Heart right ventricle (tissue), 16 donors: Measurements from ENCODE around the gene HMCN1. TPM values are rescaled to one million over a fixed set of nuclear protein-coding genes. Genes with fewer than 3 reads are reported as not detected.
"Not testable (repeated sequence)": the region's sequence is repeated elsewhere in the genome, so short reads cannot be mapped to it uniquely, and the experiment has no call there.

Experiments used
- ATAC-seq, 8 donors: fragments of 200-7000 bp; cut with Tn5 transposase; one replicate each; pipeline ENCODE4 v1.9.1; 2020; ENCODE audit warnings: mild to moderate bottlenecking in 8 of 8, moderate library complexity in 8 of 8, moderate number of reproducible peaks in 1 of 8
- DNase-seq, 2 donors: peaks; one replicate each; pipeline ENCODE4 v3.0.0-alpha.2; 2020
- H3K27ac ChIP-seq, 10 donors: fragments of 200-600 bp; sonication (generic) in 2 of 10; one replicate each; pipeline versions ENCODE4 v1.5.0 to v1.8.0; 2020 to 2022; ENCODE audit warnings: mild to moderate bottlenecking in 3 of 10
- H3K27me3 ChIP-seq, 7 donors: fragments of 200-600 bp; one replicate each; pipeline ENCODE4 v1.8.0; 2021 to 2022; ENCODE audit warnings: mild to moderate bottlenecking in 2 of 7
- H3K36me3 ChIP-seq, 9 donors: fragments of 200-600 bp; sonication (generic) in 1 of 9; one replicate each; pipeline versions ENCODE4 v1.5.0 to v1.8.0; 2020 to 2022; ENCODE audit warnings: mild to moderate bottlenecking in 2 of 9
- H3K4me1 ChIP-seq, 9 donors: fragments of 200-600 bp; sonication (generic) in 1 of 9; one replicate each; pipeline versions ENCODE4 v1.5.0 to v1.8.0; 2020 to 2022; ENCODE audit warnings: mild to moderate bottlenecking in 4 of 9
- H3K4me3 ChIP-seq, 10 donors: fragments of 200-600 bp; sonication (generic) in 2 of 10; one replicate each; pipeline versions ENCODE4 v1.5.0 to v1.8.0; 2020 to 2022; ENCODE audit warnings: mild to moderate bottlenecking in 7 of 10, moderate library complexity in 2 of 10
- H3K9me3 ChIP-seq, 11 donors: fragments of 200-600 bp in 10 of 11; sonication (generic) in 2 of 11; one replicate each; pipeline versions ENCODE4 v1.5.0 to v1.8.0; 2013 to 2022; ENCODE audit warnings: mild to moderate bottlenecking in 2 of 11, control low read depth in 1 of 11, moderate library complexity in 1 of 11
- WGBS, 2 donors: extraction: QIAGEN DNeasy Blood & Tissue Kit; methylation state at CpG; one replicate each; pipeline ENCODE4 v1.1.7; 2013; ENCODE audit warnings: inconsistent platforms in 1 of 2; 5-methylcytosine and 5-hydroxymethylcytosine counted together
- intact Hi-C, 10 donors: fragments of 100-400 bp; cut with DNase I; formaldehyde crosslinking; loops; one replicate each; pipeline versions ENCODE4 v1.11.1 to v1.14.2; 2022
- polyA plus RNA-seq, 2 donors: library from polyadenylated mRNA; stranded (reverse); fragments of 200-250 nt; gene quantifications; one replicate each; pipeline ENCODE4 v1.2.3, GENCODE V29; 2013
- total RNA-seq, 10 donors: library from RNA; stranded (reverse); fragmentation: NEBNext Ultra II Directional in 3 of 10; extraction: Animal tissue kit (Norgen Biotek cat#: 25700) in 3 of 10; gene quantifications; one replicate each; pipeline versions ENCODE4 v1.2.1 to v1.2.4, GENCODE V29; 2021 to 2023
- TF ChIP-seq, protein P1 (sequence below), 9 donors: fragments of 200-600 bp; sonication (generic) in 2 of 9; IDR thresholded peaks; one replicate each; pipeline versions ENCODE4 v1.5.0 to v1.8.0; 2021 to 2022; ENCODE audit warnings: antibody characterized with exemption in 9 of 9, mild to moderate bottlenecking in 5 of 9, moderate library complexity in 1 of 9
- donor health status: Arrhythmogenic right ventricular cardiomyopathy.
- donor health status: ischemic (EF 13 %, LVEDD 7.1; RV severe dilation, severe dysfunction).
- donor health status: healthy with polysubstance abuse.
- donor health status: DM: no; HTN: yes; CAD: no.
- donor health status: DM: no; HTN: no; CAD: no.
- donor health status: ischemic (EF 25% LVEDD 6.9; RV normal size, moderate dysfunction).
- donor health status: ischemic (EF 25% LVEDD 5.7; RV mildly dilated, moderate dysfunction).
- donor health status: healthy.
- donor health status: DM: yes; HTN: yes; CAD: no.
- donor health status: Ischemic cardiomyopathy.
- donor health status: ischemic (EF 35%, LVEDD 5.7; RV mildly dilated, moderate dysfunction).
- donor health status: nonischemic (EF 11% LVEDD 7.7; RV severe dilation, severe dysfunction).
- donor health status: DM: yes; HTN: yes; CAD: no.
- donor health status: PGD.
- donor health status: ischemic (EF 29% LVEDD 5.4; RV normal size, mild dysfunction).
- donor health status: nonischemic (EF 23%, LVEDD 6.1; RV moderate dilation, normal function).

HMCN1 gene
- total and polyA plus RNA-seq, 12 donors: 3.4 to 12.4 (median 6.2) TPM

DNA sequence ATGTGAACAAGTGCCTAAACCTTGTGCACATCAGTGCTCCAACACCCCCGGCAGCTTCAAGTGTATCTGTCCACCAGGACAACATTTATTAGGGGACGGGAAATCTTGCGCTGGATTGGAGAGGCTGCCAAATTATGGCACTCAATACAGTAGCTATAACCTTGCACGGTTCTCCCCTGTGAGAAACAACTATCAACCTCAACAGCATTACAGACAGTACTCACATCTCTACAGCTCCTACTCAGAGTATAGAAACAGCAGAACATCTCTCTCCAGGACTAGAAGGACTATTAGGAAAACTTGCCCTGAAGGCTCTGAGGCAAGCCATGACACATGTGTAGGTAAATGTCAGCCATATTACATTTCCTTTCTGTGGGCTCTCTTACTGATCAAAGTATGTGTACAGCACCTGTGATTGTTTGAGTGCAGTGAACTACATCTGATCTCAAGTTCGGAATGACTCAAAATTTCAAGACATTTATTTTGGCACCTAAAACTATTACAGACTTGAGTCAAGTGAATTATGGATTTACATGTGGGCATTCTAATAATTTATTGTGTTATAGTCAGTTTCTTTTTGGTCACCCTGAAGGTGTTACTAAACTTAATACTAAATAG lies 444.3 kb downstream of the HMCN1 start:
- H3K27me3 ChIP-seq: no peaks in the 10 kb centered on the region
- H3K4me1 ChIP-seq: peaks cover 0 to 2% (median 0%) of the 10 kb centered on the region in 9 donors
- intact Hi-C loops: no loop called here
- DNase-seq: no peak
- peaks cover 0 to 44% (median 0%) of the 10 kb centered on the region in 9 donors for H3K36me3 ChIP-seq
- H3K4me3 ChIP-seq: no peak overlapping the region
- 91 to 93% methylated on average over 5 of the region's 5 CpGs for WGBS, 2 donors
- TF ChIP-seq, protein P1, sequence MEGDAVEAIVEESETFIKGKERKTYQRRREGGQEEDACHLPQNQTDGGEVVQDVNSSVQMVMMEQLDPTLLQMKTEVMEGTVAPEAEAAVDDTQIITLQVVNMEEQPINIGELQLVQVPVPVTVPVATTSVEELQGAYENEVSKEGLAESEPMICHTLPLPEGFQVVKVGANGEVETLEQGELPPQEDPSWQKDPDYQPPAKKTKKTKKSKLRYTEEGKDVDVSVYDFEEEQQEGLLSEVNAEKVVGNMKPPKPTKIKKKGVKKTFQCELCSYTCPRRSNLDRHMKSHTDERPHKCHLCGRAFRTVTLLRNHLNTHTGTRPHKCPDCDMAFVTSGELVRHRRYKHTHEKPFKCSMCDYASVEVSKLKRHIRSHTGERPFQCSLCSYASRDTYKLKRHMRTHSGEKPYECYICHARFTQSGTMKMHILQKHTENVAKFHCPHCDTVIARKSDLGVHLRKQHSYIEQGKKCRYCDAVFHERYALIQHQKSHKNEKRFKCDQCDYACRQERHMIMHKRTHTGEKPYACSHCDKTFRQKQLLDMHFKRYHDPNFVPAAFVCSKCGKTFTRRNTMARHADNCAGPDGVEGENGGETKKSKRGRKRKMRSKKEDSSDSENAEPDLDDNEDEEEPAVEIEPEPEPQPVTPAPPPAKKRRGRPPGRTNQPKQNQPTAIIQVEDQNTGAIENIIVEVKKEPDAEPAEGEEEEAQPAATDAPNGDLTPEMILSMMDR (IDR thresholded peaks at IDR 0.05): no peak
- H3K27ac ChIP-seq: no peak overlapping the region
- no peak for ATAC-seq
- no peaks in the 10 kb centered on the region for H3K9me3 ChIP-seq

DNA sequence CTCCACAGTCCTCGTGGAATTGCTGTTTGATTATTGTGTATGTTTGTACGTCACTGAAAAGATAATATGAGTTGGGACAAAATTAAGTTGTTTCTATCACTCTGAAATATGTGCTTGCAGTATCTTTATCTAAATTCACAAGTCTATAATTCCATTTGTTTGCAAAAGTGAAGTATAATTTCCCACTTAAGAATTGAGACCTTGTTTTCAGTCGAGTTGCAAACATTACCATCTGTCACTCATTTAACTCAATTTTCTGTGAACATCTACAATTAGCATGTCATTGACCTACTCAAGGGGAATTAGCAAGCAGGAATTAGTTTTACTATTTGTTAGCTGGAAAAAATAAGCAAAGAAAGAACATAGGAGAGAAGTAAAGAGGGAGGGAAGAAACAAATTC lies 445.0 kb downstream of the HMCN1 start:
- intact Hi-C loops: no loop called here

DNA sequence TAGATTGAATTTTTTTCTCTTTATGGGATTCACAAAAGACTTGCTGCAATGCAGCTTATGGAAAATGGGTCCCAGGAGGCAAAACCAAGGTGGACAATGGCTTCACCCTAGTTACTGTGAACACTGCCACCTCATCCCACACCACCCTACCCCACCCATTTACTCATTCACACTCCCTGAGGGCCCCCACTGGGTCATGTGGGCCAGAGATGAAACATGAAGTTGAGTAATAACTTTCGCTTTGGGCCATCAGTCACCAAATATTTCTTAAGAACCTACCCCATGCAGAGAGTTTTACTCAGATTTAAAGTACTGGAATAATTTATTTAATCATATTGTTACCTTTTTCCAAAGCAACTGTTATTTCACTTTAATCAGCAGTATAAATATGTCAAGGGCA lies 449.0 kb downstream of the HMCN1 start:
- DNase-seq: no peak
- TF ChIP-seq, protein P1 (IDR thresholded peaks at IDR 0.05): no peak
- intact Hi-C loops: no loop called here
- Histone ChIP-seq H3K36me3 (peaks cover 0 to 35% (median 0%) of the 10 kb centered on the region in 9 donors), H3K4me3 (no peak overlapping the region), H3K27me3 (no peaks in the 10 kb centered on the region), H3K27ac (no peak overlapping the region), H3K9me3 (no peaks in the 10 kb centered on the region), H3K4me1 (peaks cover 0 to 11% (median 0%) of the 10 kb centered on the region in 9 donors)
- ATAC-seq: peak in 1 of 8 donors; percentile 91
- WGBS, 2 donors: 89 to 90% methylated on average over 1 of the region's 1 CpG

More for the DNA sequence above, 445.0 kb downstream of the HMCN1 start:
- TF ChIP-seq, protein P1 (IDR thresholded peaks at IDR 0.05): no peak
- no peak overlapping the region for H3K4me3 ChIP-seq
- no peaks in the 10 kb centered on the region for H3K27me3 ChIP-seq
- no peaks in the 10 kb centered on the region for H3K9me3 ChIP-seq
- DNase-seq (no peak), ATAC-seq (no peak)
- no peak overlapping the region for H3K27ac ChIP-seq
- peaks cover 0 to 40% (median 0%) of the 10 kb centered on the region in 9 donors for H3K36me3 ChIP-seq
- peaks cover 0 to 9% (median 0%) of the 10 kb centered on the region in 9 donors for H3K4me1 ChIP-seq
- 74% methylated on average over 3 of the region's 3 CpGs for WGBS, 2 donors

DNA sequence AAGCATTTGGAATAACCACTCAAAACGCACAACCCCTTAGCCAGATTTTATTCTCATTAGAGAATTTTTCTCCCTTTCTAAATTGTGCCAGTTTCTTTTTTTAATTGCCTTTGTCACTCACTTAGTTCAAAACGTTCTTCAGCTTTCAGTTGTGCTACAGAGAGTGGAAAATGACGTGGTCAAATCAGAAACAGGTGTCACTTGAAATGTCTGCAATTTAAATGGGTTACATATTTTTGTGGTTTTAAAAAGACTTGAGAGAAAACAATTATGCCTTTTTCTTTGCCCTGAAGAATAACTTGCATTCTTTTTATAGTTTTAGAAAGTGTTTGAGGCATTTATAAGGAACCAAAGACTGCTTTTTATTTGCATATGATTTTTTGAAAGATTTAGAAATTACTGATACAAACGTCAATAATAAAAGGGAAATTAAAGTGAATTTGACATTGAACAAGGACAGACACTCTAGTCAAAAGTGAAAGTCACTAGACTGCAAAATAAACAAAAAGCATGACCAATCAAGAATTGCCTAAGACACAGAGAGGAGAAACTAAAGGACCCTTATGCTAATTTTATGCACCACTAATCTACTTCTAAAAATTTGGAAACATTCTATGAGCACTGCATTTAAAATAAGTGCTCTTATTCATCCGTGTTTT lies 449.9 kb downstream of the HMCN1 start:
- no peaks in the 10 kb centered on the region for H3K27me3 ChIP-seq
- H3K27ac ChIP-seq: peak overlapping the region in 2 of 10 donors; percentile 10 to 29
- intact Hi-C loops: no loop called here
- DNase-seq (no peak), ATAC-seq (no peak)
- WGBS, 2 donors: 60% methylated on average over 5 of the region's 5 CpGs
- TF ChIP-seq, protein P1 (IDR thresholded peaks at IDR 0.05): no peak
- peaks cover 0 to 40% (median 0%) of the 10 kb centered on the region in 9 donors for H3K36me3 ChIP-seq
- no peaks in the 10 kb centered on the region for H3K9me3 ChIP-seq
- no peak overlapping the region for H3K4me3 ChIP-seq
- H3K4me1 ChIP-seq: peaks cover 0 to 11% (median 0%) of the 10 kb centered on the region in 9 donors

DNA sequence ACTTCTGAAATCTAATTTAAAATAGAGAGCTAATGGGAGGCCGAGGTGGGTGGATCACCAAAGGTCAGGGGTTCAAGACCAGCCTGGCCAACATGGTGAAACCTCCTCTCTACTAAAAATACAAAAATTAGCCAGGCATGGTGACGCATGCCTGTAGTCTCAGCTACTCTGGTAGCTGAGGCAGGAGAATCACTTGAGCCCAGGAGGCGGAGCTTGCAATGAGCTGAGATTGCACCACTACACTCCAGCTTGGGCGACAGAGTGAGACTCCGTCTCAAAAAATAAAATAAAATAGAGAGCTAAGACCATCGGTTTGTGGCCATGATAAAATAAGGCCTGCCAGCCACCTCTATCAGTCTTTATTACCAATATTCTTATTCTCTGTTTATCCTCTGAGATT lies 452.1 kb downstream of the HMCN1 start:
- H3K27ac ChIP-seq, intact Hi-C loops, DNase-seq, H3K27me3 ChIP-seq, H3K4me3 ChIP-seq, H3K9me3 ChIP-seq, ATAC-seq: not testable (repeated sequence)
- Histone ChIP-seq H3K36me3 (peaks cover 0 to 55% (median 0%) of the 10 kb centered on the region in 9 donors), H3K4me1 (peaks cover 0 to 11% (median 0%) of the 10 kb centered on the region in 9 donors)
- WGBS, 2 donors: 90 to 96% methylated on average over 6 of the region's 6 CpGs
